D721Med (cell line): ENCODE data around the gene ORC5.
"Not testable (repeated sequence)": the region's sequence is repeated elsewhere in the genome, so short reads cannot be mapped to it uniquely, and the experiment has no call there.

Source experiments
- DNase-seq: peaks from one replicate; pipeline ENCODE4 v3.0.0; 2011; ENCODE audit warnings: low spot score; ENCODE audit not compliant: insufficient read length
- FAIRE-seq: peaks from 2 replicates; lab custom pipeline; 2011; peaks lifted over from hg19 to GRCh38; lab: Jason Lieb, UNC
- CTCF ChIP-seq: IDR thresholded peaks from 2 replicates; pipeline ENCODE4 v1.5.1; 2012; ENCODE audit warnings: mild to moderate bottlenecking, control low read depth; ENCODE audit not compliant: insufficient read depth; ENCODE audit errors: missing control alignments

ORC5 gene

GRCh38 chr7:104192434-104192833 lies 15.4 kb downstream of the ORC5 start:
- no peak for DNase-seq
- FAIRE-seq, result peak; percentile 46
- no peak for TF ChIP-seq CTCF

GRCh38 chr7:104185346-104185745 lies 22.5 kb downstream of the ORC5 start:
- no peak for TF ChIP-seq CTCF
- no peak for FAIRE-seq
- DNase-seq, result no peak

- no peak for DNase-seq
- FAIRE-seq, result no peak
Measured at GRCh38 chr7:104179178-104179577, 28.6 kb downstream of the ORC5 start.

GRCh38 chr7:104177565-104178083 lies 30.2 kb downstream of the ORC5 start:
- not testable (repeated sequence) for FAIRE-seq, DNase-seq

More at GRCh38 chr7:104179178-104179577, 28.6 kb downstream of the ORC5 start:
- TF ChIP-seq CTCF, result no peak

- DNase-seq (no peak), FAIRE-seq (no peak)
- TF ChIP-seq CTCF, result no peak
Measured at GRCh38 chr7:104176332-104176731, 31.5 kb downstream of the ORC5 start.

GRCh38 chr7:104175361-104175984 lies 32.3 kb downstream of the ORC5 start:
- DNase-seq, result no peak
- no peak for TF ChIP-seq CTCF
- FAIRE-seq, result no peak

GRCh38 chr7:104174798-104175197 lies 33.0 kb downstream of the ORC5 start:
- TF ChIP-seq CTCF, result no peak
- DNase-seq (no peak), FAIRE-seq (no peak)

GRCh38 chr7:104162081-104162480 lies 45.7 kb downstream of the ORC5 start:
- TF ChIP-seq CTCF, result no peak
- no peak for DNase-seq
- no peak for FAIRE-seq
